ELF-1 (cell line): ENCODE data around the gene BMP6.

ENCODE experiments used
- DNase-seq: peaks from one replicate; pipeline ENCODE4 v3.0.0-alpha.2; 2016; ENCODE audit warnings: low read depth, low spot score

The BMP6 gene

GRCh38 chr6:7747433-7747832 is 21.5 kb downstream of the BMP6 start:
- DNase-seq, result no peak

- no peak for DNase-seq
These were observed 22.1 kb downstream of the BMP6 start for GRCh38 chr6:7747901-7748504.

GRCh38 chr6:7749478-7749877 is 23.6 kb downstream of the BMP6 start:
- no peak for DNase-seq

GRCh38 chr6:7750197-7750596 is 24.3 kb downstream of the BMP6 start:
- DNase-seq, result no peak

GRCh38 chr6:7758456-7758855 is 32.6 kb downstream of the BMP6 start:
- no peak for DNase-seq

GRCh38 chr6:7759320-7759719 is 33.4 kb downstream of the BMP6 start:
- DNase-seq, result no peak

- DNase-seq, result no peak
These were observed 35.2 kb downstream of the BMP6 start for GRCh38 chr6:7761051-7761450.

GRCh38 chr6:7762760-7763159 is 36.9 kb downstream of the BMP6 start:
- DNase-seq, result no peak

- DNase-seq, result no peak
These were observed 38.0 kb downstream of the BMP6 start for GRCh38 chr6:7763881-7764280.

- DNase-seq, result no peak
These were observed 39.9 kb downstream of the BMP6 start for GRCh38 chr6:7765575-7766325.

GRCh38 chr6:7769702-7770101 is 43.8 kb downstream of the BMP6 start:
- DNase-seq, result no peak

- no peak for DNase-seq
These were observed 44.2 kb downstream of the BMP6 start for GRCh38 chr6:7770111-7770510.

GRCh38 chr6:7770601-7771000 is 44.7 kb downstream of the BMP6 start:
- DNase-seq, result no peak

- DNase-seq, result no peak
These were observed 47.4 kb downstream of the BMP6 start for GRCh38 chr6:7773322-7773721.

GRCh38 chr6:7773914-7774313 is 48.0 kb downstream of the BMP6 start:
- DNase-seq, result no peak

- no peak for DNase-seq
These were observed 50.6 kb downstream of the BMP6 start for GRCh38 chr6:7776509-7776908.

GRCh38 chr6:7777074-7777473 is 51.2 kb downstream of the BMP6 start:
- no peak for DNase-seq

- no peak for DNase-seq
These were observed 55.3 kb downstream of the BMP6 start for GRCh38 chr6:7781240-7781639.

GRCh38 chr6:7784248-7784647 is 58.3 kb downstream of the BMP6 start:
- DNase-seq, result no peak

- no peak for DNase-seq
These were observed 58.8 kb downstream of the BMP6 start for GRCh38 chr6:7784706-7785105.

GRCh38 chr6:7785243-7786035 is 59.5 kb downstream of the BMP6 start:
- DNase-seq, result no peak

GRCh38 chr6:7786214-7786661 is 60.3 kb downstream of the BMP6 start:
- no peak for DNase-seq
